Fibroblast of skin of left quadriceps (primary cell): ENCODE results near the gene ARNT2.

Source experiments
- DNase-seq, 2 experiments: peaks; one replicate each; pipeline ENCODE4 v3.0.0-alpha.2; 2013; ENCODE audit warnings: low read depth in 2 of 2

The ARNT2 gene

GRCh38 chr15:80465626-80466005 lies 61.4 kb downstream of the ARNT2 start:
- DNase-seq = no peak

- DNase-seq = no peak
Measured at GRCh38 chr15:80466543-80466942, 62.4 kb downstream of the ARNT2 start.

DNA sequence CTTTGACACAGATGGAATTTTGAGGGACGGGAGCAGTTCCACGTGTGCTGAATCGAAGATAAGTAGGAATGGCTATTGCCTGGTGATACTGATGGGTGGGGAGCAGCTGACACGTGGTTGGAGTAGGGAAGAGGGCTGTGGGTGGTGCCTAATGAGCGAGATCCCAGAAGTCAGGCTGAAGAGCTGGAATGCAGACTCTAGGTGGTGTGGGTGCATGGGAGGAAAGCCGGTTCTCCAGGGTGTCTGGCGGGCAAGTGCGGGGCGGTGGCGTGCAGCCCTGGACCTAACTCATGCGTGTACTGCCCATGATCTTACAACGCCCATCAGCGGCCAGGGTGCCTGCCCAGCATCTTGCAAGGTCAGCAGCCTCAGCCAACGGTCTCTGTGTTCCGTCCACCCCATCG lies 63.1 kb downstream of the ARNT2 start:
- DNase-seq = no peak

DNA sequence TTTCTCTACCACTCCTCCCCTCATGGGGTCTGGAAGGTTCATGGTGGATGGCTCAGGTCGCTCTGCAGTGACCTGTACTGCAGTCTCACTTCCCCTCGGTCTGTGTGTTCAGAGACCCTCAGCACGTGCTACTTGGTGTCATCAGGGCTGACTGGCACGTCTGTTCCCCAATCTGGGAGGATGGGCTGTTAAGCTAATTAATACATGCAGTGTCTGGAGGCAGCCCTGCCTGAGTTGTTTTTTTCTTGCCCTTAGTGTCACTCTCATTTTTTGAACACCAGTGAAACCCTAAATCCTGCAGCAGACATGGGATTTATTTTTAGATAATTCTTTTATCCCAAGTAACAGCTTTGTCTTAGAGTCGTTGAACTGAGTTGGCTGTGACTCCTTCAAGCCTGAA lies 64.6 kb downstream of the ARNT2 start:
- no peak for DNase-seq

DNA sequence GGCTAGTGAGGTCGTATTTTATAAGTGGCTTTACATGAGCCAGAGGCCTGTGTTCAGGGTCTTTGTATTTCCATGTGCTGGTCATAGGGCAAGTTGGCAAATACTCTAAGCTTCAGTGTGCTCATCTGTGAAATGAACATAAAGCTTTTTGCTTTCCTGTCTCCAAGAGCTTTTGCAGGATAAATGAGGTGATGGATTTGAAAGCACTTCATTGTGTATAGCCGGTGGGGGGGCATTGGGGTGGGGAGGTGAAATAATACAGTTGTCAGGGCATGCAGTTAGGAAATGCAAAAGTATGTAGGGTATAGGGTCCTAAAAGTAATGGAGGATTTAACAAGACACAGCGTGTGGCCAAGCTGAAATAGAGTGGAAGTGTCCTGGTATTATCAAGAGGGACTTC lies 67.7 kb downstream of the ARNT2 start:
- DNase-seq = no peak

- no peak for DNase-seq
Measured at GRCh38 chr15:80473286-80474223, 69.4 kb downstream of the ARNT2 start.

DNA sequence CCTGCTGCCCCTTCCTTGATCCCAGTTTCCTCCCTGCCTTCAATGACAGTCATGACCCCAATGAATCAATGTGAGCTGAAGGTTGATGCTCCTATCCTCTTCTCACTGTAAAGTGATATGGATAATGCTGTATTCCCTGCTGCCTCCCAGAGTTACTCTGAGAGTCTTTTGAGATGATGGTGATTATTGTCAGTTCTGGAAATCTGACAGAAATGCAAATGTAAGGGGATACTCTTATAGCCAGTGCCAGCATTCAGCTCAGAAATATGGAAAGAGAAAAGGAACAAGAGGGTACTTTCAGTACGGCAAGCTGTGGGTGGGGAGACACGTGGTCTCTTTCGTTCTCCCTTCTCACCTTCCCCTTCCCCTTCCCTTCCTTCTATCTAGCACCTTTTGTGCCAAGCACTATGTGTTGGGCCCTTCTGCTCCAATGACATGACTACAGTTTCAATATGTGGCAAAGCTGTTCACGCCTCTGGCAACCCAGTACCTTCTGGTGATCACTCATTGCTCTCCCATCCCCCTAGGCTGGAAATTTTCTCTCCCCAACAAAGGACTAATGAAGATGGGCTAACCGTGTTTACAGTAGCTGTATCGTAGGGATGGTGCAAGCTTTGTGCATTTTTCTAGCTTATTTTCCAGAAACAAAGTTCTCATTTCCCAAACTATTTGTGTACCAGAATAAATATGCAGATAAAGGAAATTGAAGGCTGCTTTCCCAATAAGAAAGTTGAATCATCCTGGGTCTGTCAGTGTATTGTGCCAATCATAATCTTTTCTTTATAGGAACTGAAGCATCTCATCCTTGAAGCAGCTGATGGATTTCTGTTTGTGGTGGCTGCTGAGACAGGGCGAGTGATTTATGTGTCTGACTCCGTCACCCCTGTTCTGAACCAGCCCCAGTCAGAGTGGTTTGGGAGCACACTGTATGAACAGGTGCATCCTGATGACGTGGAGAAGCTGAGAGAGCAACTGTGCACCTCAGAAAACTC lies 70.3 kb downstream of the ARNT2 start:
- DNase-seq = no peak

GRCh38 chr15:80475572-80475971 lies 71.4 kb downstream of the ARNT2 start:
- no peak for DNase-seq

DNA sequence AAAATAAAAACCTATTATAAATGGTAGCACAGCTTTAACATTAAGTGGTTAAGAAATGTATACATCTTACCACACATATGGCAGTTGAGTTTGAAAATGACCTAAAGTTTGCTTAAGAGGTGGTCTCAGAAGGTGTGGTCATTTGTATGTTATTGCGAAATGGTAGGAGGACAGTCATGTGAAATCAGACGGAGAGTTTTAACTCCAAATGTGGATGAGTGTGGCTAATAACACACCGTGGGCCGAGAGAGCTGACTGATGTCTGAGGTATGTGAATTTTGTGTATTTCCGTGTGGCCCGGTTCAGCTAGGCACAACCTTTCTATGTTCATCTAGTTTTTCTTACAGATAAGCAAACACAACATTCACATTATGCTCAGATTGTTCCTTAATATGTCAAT lies 71.9 kb downstream of the ARNT2 start:
- DNase-seq = no peak

DNA sequence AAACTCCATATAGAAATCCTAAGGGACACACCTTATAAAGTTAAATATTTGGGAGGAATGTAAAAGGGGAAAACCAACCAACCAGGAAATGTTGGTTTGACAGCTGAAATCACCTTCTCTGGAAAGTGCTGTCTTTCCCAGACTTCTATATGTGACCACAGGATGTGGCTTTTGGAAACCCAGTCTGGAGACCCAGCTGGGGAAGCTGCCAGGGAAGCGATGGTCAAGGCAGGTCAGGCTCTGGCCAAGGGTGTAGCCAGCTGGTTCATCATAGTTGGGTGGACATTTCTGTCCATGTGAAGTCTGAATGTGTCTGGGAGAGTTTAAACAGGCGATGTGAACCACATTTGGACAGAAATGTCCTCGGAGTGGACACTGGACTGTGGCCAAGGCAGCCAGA lies 73.9 kb downstream of the ARNT2 start:
- DNase-seq = no peak

GRCh38 chr15:80479191-80479590 lies 75.0 kb downstream of the ARNT2 start:
- DNase-seq = no peak

GRCh38 chr15:80480171-80480811 lies 76.1 kb downstream of the ARNT2 start:
- no peak for DNase-seq

- peak; percentile 99 for DNase-seq
Measured at GRCh38 chr15:80480909-80481308, 76.7 kb downstream of the ARNT2 start.

GRCh38 chr15:80482696-80483095 lies 78.5 kb downstream of the ARNT2 start:
- no peak for DNase-seq

- peak in 1 of 2 experiments; percentile 55 for DNase-seq
Measured at GRCh38 chr15:80483725-80484161, 79.6 kb downstream of the ARNT2 start.

DNA sequence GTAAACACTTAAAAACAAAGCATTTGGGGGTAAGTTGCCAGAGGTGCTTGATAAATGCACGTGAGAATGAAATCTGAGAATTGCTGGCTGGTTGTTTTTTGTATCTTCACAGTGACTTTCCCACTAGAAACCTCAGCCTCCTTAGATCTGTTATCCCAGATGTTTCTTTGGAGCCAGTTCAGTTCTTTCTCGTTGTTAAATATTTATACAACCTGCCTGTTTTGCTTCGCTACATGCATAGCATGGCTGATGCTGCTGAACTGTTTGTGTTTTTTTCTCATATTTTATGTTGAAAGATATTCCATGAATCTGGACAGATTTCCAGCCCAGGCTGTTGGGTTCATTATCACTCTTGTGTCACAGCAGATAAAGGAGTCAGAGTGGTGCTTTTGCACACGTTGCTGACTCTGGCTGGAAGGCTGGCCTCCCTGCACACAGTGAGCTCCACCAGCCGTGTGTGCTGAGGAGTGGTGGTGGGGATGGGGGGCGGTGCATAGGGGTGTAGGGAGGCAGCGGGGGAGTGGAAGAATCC lies 80.2 kb downstream of the ARNT2 start:
- DNase-seq = no peak

- no peak for DNase-seq
Measured at GRCh38 chr15:80485370-80486164, 81.4 kb downstream of the ARNT2 start.

- DNase-seq = peak in 1 of 2 experiments; percentile 53
Measured at GRCh38 chr15:80487839-80488390, 83.7 kb downstream of the ARNT2 start.

GRCh38 chr15:80489030-80489594 lies 84.9 kb downstream of the ARNT2 start:
- DNase-seq = peak; percentile 97

DNA sequence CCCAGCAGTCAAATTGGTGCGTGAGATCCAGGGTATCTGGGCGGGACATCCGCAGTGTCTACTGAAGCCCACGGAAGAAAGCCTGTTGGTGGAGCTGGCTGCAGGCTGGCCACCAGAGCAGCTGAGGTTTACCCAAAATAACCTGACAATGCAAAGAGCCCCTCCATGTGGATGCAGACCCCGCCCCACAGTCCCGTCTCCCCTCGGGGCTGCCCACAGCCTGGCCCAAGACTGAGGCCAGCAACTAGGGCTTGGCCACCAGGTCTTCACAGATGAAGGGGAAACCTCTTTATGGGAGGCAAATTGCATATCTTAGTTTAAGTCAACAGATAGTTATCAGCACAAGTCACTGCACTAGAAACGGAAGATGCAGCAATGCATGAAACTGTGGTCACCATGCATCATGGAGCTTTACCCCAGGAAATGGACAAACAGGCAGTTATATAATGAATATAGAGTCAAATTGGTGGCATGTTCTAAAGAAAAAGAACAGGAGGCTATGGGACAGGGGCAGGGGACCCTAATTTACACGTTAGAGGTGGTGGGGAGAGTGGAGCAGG lies 86.3 kb downstream of the ARNT2 start:
- no peak for DNase-seq
